ENCODE results near the gene PEF1.

Gene PEF1

GRCh38 chr1:31624731-31625514, 19.8 kb downstream of the PEF1 start:
- TF ChIP-seq CTCF (conservative IDR thresholded peaks at IDR 0.05; ENCODE audit: control insufficient read depth, insufficient read depth, low read depth, low read length), result no peak
- no peak overlapping the region for H3K4me3 ChIP-seq (ENCODE audit: control insufficient read depth, low read depth, low read length)
- no peak for DNase-seq (ENCODE audit: low read depth)

- no peak overlapping the region for H3K4me3 ChIP-seq (ENCODE audit: control insufficient read depth, low read depth, low read length)
- DNase-seq (ENCODE audit: low read depth), result no peak
- TF ChIP-seq CTCF (conservative IDR thresholded peaks at IDR 0.05; ENCODE audit: control insufficient read depth, insufficient read depth, low read depth, low read length), result no peak
Observed at GRCh38 chr1:31624309-31624708, 20.4 kb downstream of the PEF1 start.

- no peak overlapping the region for H3K4me3 ChIP-seq (ENCODE audit: control insufficient read depth, low read depth, low read length)
- no peak for TF ChIP-seq CTCF (conservative IDR thresholded peaks at IDR 0.05; ENCODE audit: control insufficient read depth, insufficient read depth, low read depth, low read length)
- no peak for DNase-seq (ENCODE audit: low read depth)
Observed at GRCh38 chr1:31623365-31623764, 21.3 kb downstream of the PEF1 start.

GRCh38 chr1:31621847-31622730, 22.6 kb downstream of the PEF1 start:
- DNase-seq (ENCODE audit: low read depth), result no peak
- H3K4me3 ChIP-seq (ENCODE audit: control insufficient read depth, low read depth, low read length), result no peak overlapping the region
- TF ChIP-seq CTCF (conservative IDR thresholded peaks at IDR 0.05; ENCODE audit: control insufficient read depth, insufficient read depth, low read depth, low read length), result no peak

- no peak for DNase-seq (ENCODE audit: low read depth)
- no peak overlapping the region for H3K4me3 ChIP-seq (ENCODE audit: control insufficient read depth, low read depth, low read length)
- no peak for TF ChIP-seq CTCF (conservative IDR thresholded peaks at IDR 0.05; ENCODE audit: control insufficient read depth, insufficient read depth, low read depth, low read length)
Observed at GRCh38 chr1:31621498-31621820, 23.2 kb downstream of the PEF1 start.

GRCh38 chr1:31620631-31621497, 23.8 kb downstream of the PEF1 start:
- no peak for TF ChIP-seq CTCF (conservative IDR thresholded peaks at IDR 0.05; ENCODE audit: control insufficient read depth, insufficient read depth, low read depth, low read length)
- no peak for DNase-seq (ENCODE audit: low read depth)
- no peak overlapping the region for H3K4me3 ChIP-seq (ENCODE audit: control insufficient read depth, low read depth, low read length)
